SH-SY5Y (cell line): ENCODE data around the gene VTCN1.

Source experiments
- GATA2 ChIP-seq: IDR thresholded peaks from 2 replicates; pipeline ENCODE4 v1.6.1; 2011; ENCODE audit warnings: mild to moderate bottlenecking, low read depth, low read length
- GATA3 ChIP-seq: IDR thresholded peaks from 2 replicates; pipeline ENCODE4 v1.6.1; 2011; ENCODE audit warnings: low read depth, mild to moderate bottlenecking, low read length, moderate library complexity

DNA sequence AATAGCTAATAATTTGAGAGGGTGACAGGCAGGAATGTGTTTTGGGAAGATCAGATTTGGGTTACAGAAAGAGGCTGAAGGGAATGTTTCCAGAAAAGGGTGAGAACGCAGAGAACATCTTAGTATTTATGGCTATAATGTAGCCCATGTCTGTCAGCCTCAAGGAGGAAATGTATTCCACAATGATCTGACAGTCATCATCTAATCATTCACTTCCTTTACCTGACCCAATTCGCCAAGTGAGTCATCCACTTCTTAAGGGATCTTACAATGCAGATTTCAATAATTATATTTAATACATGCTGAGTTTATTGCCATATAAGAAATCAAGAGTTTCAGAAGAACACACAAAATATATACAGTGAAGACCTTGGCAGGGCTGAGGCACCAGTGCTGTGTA, 100.0 kb downstream of the VTCN1 start:
- no peak for TF ChIP-seq GATA3
- no peak for TF ChIP-seq GATA2
